HCT116 (cell line): Measurements from ENCODE around the gene RASGRP2. TPM values are rescaled to one million over a fixed set of nuclear protein-coding genes. Genes with fewer than 3 reads are reported as not detected.

ENCODE experiments used
- ATAC-seq: fragments of 200-7000 bp; cut with Tn5 transposase; 2 replicates; pipeline ENCODE4 v1.9.1; 2020; ENCODE audit warnings: mild to moderate bottlenecking, moderate library complexity
- BruUV-seq: library from RNA; stranded (reverse); fragments of 400-500 nt; replicated peaks from 2 replicates; lab custom pipeline; 2021; lab: Mats Ljungman, UMichigan
- CTCF ChIA-PET: fragments of 300-600 bp; sonication (Branson Sonifier 250); formaldehyde crosslinking; loops from one replicate; lab custom pipeline; 2021; ENCODE audit warnings: antibody characterized with exemption; lab: Charles Lee
- POLR2A ChIA-PET: fragments of 300-600, 350-600 bp; sonication (Branson Sonifier 250); formaldehyde crosslinking; loops from one replicate; lab custom pipeline; 2021; ENCODE audit warnings: antibody characterized with exemption; lab: Charles Lee
- RAD21 ChIA-PET, 2 experiments: fragments of 300-600 bp; sonication (Branson Sonifier 250); formaldehyde crosslinking; loops; one replicate each; lab custom pipeline; 2023; ENCODE audit warnings: low total read pairs in 2 of 2; ENCODE audit not compliant: uncharacterized antibody in 2 of 2, unreplicated experiment in 2 of 2, low non-redundant PET in 1 of 2; lab: Charles Lee
- DNase-seq: peaks from one replicate; pipeline ENCODE4 v3.0.0-alpha.2; 2010; ENCODE audit warnings: low read depth, low spot score
- H2AFZ ChIP-seq: fragments of 200-600 bp; shearing (Covaris generic), sonication (generic); 2 replicates; pipeline ENCODE4 v1.6.1; 2017; ENCODE audit warnings: low read depth, mixed run types, mixed read lengths, antibody characterized with exemption, low read length; ENCODE audit not compliant: poor library complexity, severe bottlenecking
- H3K27ac ChIP-seq: 2 replicates; pipeline ENCODE4 v1.5.1; 2012; ENCODE audit warnings: low read depth, low read length
- H3K27me3 ChIP-seq: fragments of 200-600 bp; sonication (generic); 2 replicates; pipeline ENCODE4 v1.6.1; 2016; ENCODE audit warnings: mixed run types, low read length, mixed read lengths; ENCODE audit not compliant: insufficient read depth
- H3K36me3 ChIP-seq, 2 experiments: fragments of 200-500 bp in 1 of 2; fragments of 200-600 bp in 1 of 2; sonication (Bioruptor generic) in 1 of 2; sonication (generic) in 1 of 2; 2 replicates each; pipeline versions ENCODE4 v1.5.1 to v1.6.1; 2014 to 2016; ENCODE audit warnings: low read length in 2 of 2, inconsistent platforms in 1 of 2, mixed read lengths in 1 of 2, mixed run types in 1 of 2; ENCODE audit not compliant: insufficient read depth in 2 of 2, control insufficient read depth in 1 of 2
- H3K4me1 ChIP-seq, 2 experiments: fragments of 200-600 bp in 1 of 2; sonication (generic) in 1 of 2; 2 replicates each; pipeline versions ENCODE4 v1.5.1 to v1.6.1; 2012 to 2017; ENCODE audit warnings: low read length in 2 of 2, inconsistent platforms in 1 of 2, mild to moderate bottlenecking in 1 of 2, mixed read lengths in 1 of 2, mixed run types in 1 of 2, moderate library complexity in 1 of 2; ENCODE audit not compliant: insufficient read depth in 2 of 2, control insufficient read depth in 1 of 2
- H3K4me2 ChIP-seq: fragments of 200-600 bp; sonication (generic); 2 replicates; pipeline ENCODE4 v1.6.1; 2017; ENCODE audit warnings: mixed run types, low read length, mixed read lengths
- H3K4me3 ChIP-seq, 2 experiments: fragments of 200-600 bp in 1 of 2; sonication (generic) in 1 of 2; replicated peaks in 1 of 2; 2 replicates each; pipeline ENCODE4 v1.5.1; 2011 to 2016; ENCODE audit warnings: low read length in 2 of 2, control low read depth in 1 of 2, low read depth in 1 of 2, mild to moderate bottlenecking in 1 of 2, mixed read lengths in 1 of 2, mixed run types in 1 of 2
- H3K79me2 ChIP-seq: fragments of 200-600 bp; sonication (generic); 2 replicates; pipeline ENCODE4 v1.6.1; 2017; ENCODE audit warnings: mild to moderate bottlenecking, mixed run types, low read length, moderate library complexity, mixed read lengths; ENCODE audit not compliant: insufficient read depth
- H3K9ac ChIP-seq: fragments of 200-600 bp; sonication (generic); 2 replicates; pipeline ENCODE4 v1.6.1; 2016; ENCODE audit warnings: low read length, mixed read lengths
- H3K9me2 ChIP-seq: fragments of 200-600 bp; sonication (generic), shearing (Covaris generic); 2 replicates; pipeline ENCODE4 v1.6.1; 2017; ENCODE audit warnings: mixed run types, mild to moderate bottlenecking, moderate library complexity; ENCODE audit not compliant: insufficient read depth
- H3K9me3 ChIP-seq, 2 experiments: fragments of 200-500 bp in 1 of 2; fragments of 200-600 bp in 1 of 2; sonication (Bioruptor generic) in 1 of 2; sonication (generic) in 1 of 2; 2 replicates each; pipeline ENCODE4 v1.6.1; 2014 to 2017; ENCODE audit warnings: low read length in 2 of 2, mixed read lengths in 2 of 2, inconsistent platforms in 1 of 2, low read depth in 1 of 2, mild to moderate bottlenecking in 1 of 2, mixed run types in 1 of 2, moderate library complexity in 1 of 2; ENCODE audit not compliant: control insufficient read depth in 1 of 2, insufficient read depth in 1 of 2
- H4K20me1 ChIP-seq: fragments of 200-600 bp; sonication (generic), shearing (Covaris generic); 2 replicates; pipeline ENCODE4 v1.6.1; 2017; ENCODE audit warnings: mixed run types, mild to moderate bottlenecking, moderate library complexity; ENCODE audit not compliant: insufficient read depth
- CBX3 ChIP-seq: IDR thresholded peaks from 2 replicates; pipeline ENCODE4 v1.6.1; 2012; ENCODE audit warnings: low read depth
- EZH2phosphoT487 ChIP-seq: fragments of 200-600 bp; IDR thresholded peaks from 2 replicates; pipeline ENCODE4 v1.6.1; 2018; ENCODE audit warnings: antibody characterized with exemption, borderline replicate concordance
- JUND ChIP-seq: IDR thresholded peaks from 2 replicates; pipeline ENCODE4 v1.6.1; 2012
- RAD21 ChIP-seq: IDR thresholded peaks from 2 replicates; pipeline ENCODE4 v1.6.1; 2012; ENCODE audit warnings: low read depth, mild to moderate bottlenecking
- SP1 ChIP-seq: IDR thresholded peaks from 2 replicates; pipeline ENCODE4 v1.6.1; 2012; ENCODE audit warnings: low read depth
- ZNF274 ChIP-seq: fragments of 200-500 bp; sonication (Bioruptor generic); IDR thresholded peaks from 2 replicates; pipeline ENCODE4 v1.6.1; 2014; ENCODE audit warnings: mild to moderate bottlenecking, low read depth, low read length, inconsistent platforms
- intact Hi-C: fragments of 100-400 bp; cut with micrococcal nuclease; formaldehyde crosslinking; loops from 2 replicates; pipeline ENCODE4 v1.10.0; 2022
- total RNA-seq: library from RNA; stranded (reverse); gene quantifications from one replicate; pipeline ENCODE4 v1.2.1, GENCODE V29; 2021; ENCODE audit not compliant: unreplicated experiment

The RASGRP2 gene
- total RNA-seq, 1 experiment from 2014 or later, result 12.8 TPM

- no peak overlapping the region for H3K9ac ChIP-seq
- intact Hi-C loops, result no loop called here
- no peaks in the 10 kb centered on the region for H3K27me3 ChIP-seq
- H3K9me3 ChIP-seq, result no peaks in the 10 kb centered on the region
- no peaks in the 10 kb centered on the region for H3K79me2 ChIP-seq
- CTCF ChIA-PET, result no interaction called here
- RAD21 ChIA-PET, result no interaction called here
- POLR2A ChIA-PET, result no interaction called here
- H2AFZ ChIP-seq, result no peak overlapping the region
- DNase-seq (no peak), ATAC-seq (no peak)
- no peaks in the 10 kb centered on the region for H4K20me1 ChIP-seq
- no peak for TF ChIP-seq CBX3
- TF ChIP-seq SP1, result no peak
- H3K9me2 ChIP-seq, result no peaks in the 10 kb centered on the region
- no peaks in the 10 kb centered on the region for H3K36me3 ChIP-seq
- H3K4me3 ChIP-seq, result no peak overlapping the region
- peaks cover 0 to 9% of the 10 kb centered on the region in 2 experiments; a peak in 2 of 4 replicates for H3K4me1 ChIP-seq
- no TSS peak for BruUV-seq
- no peak overlapping the region for H3K27ac ChIP-seq
- no peak overlapping the region for H3K4me2 ChIP-seq
Measured at GRCh38 chr11:64731601-64732000, 12.3 kb downstream of the RASGRP2 start.

- H3K4me2 ChIP-seq, result peak overlapping the region; percentile 30; the same call in 1 of the 2 replicates
- H3K36me3 ChIP-seq, result no peaks in the 10 kb centered on the region
- H3K4me3 ChIP-seq, result no peak overlapping the region
- H3K4me1 ChIP-seq, result peaks cover 0 to 8% of the 10 kb centered on the region in 2 experiments; a peak in 2 of 4 replicates
- no TSS peak for BruUV-seq
- H2AFZ ChIP-seq, result no peak overlapping the region
- ChIA-PET POLR2A (no interaction called here), CTCF (interaction anchor here (1.0 kb wide), 1 partner anchor 12 kb away, joined by 3 read pairs; no protein-coding TSS in a partner anchor), RAD21 (no interaction called here)
- intact Hi-C loops, result no loop called here
- H3K27me3 ChIP-seq, result no peaks in the 10 kb centered on the region
- no peak overlapping the region for H3K9ac ChIP-seq
- no peak for TF ChIP-seq ZNF274
- TF ChIP-seq EZH2phosphoT487, result no peak
- TF ChIP-seq RAD21, result no peak
- TF ChIP-seq JUND, result no peak
- no peaks in the 10 kb centered on the region for H3K9me3 ChIP-seq
- ATAC-seq, result peak; percentile 93
- H4K20me1 ChIP-seq, result no peaks in the 10 kb centered on the region
- no peaks in the 10 kb centered on the region for H3K79me2 ChIP-seq
- no peak overlapping the region for H3K27ac ChIP-seq
- DNase-seq, result no peak
- H3K9me2 ChIP-seq, result no peaks in the 10 kb centered on the region
Measured at GRCh38 chr11:64729851-64730382, 14.0 kb downstream of the RASGRP2 start.
